ENCODE measurements around the gene NSMCE3. TPM values are rescaled to one million over a fixed set of nuclear protein-coding genes. Genes with fewer than 3 reads are reported as not detected.
A peak's percentile ranks its signal among the peaks of the same experiment; 100 is the strongest.

The NSMCE3 gene
- total RNA-seq, 1 donor from 2014 or later: 10.8 TPM

- intact Hi-C loops (cut with micrococcal nuclease): no loop called here
- H3K9me3 Mint-ChIP-seq: no peaks in the 10 kb centered on the region
- no peak overlapping the region for H3K27ac Mint-ChIP-seq
- no peak overlapping the region for H3K4me3 Mint-ChIP-seq
- H3K27me3 Mint-ChIP-seq (ENCODE audit: insufficient read depth): peaks cover 30% of the 10 kb centered on the region
- no peak for DNase-seq (ENCODE audit: low spot score)
- no peaks in the 10 kb centered on the region for H3K4me1 Mint-ChIP-seq (ENCODE audit: low read depth)
- H3K36me3 Mint-ChIP-seq (ENCODE audit: low read depth): no peaks in the 10 kb centered on the region
Measured at GRCh38 chr15:29285386-29285785, 15.8 kb upstream of the NSMCE3 start.

GRCh38 chr15:29283381-29283780 lies 13.8 kb upstream of the NSMCE3 start:
- H3K27me3 Mint-ChIP-seq (ENCODE audit: insufficient read depth): peaks cover 40% of the 10 kb centered on the region
- no peaks in the 10 kb centered on the region for H3K9me3 Mint-ChIP-seq
- DNase-seq (ENCODE audit: low spot score): no peak
- no peak overlapping the region for H3K27ac Mint-ChIP-seq
- intact Hi-C loops (cut with micrococcal nuclease): no loop called here
- no peaks in the 10 kb centered on the region for H3K4me1 Mint-ChIP-seq (ENCODE audit: low read depth)
- H3K36me3 Mint-ChIP-seq (ENCODE audit: low read depth): no peaks in the 10 kb centered on the region
- H3K4me3 Mint-ChIP-seq: no peak overlapping the region

- no peaks in the 10 kb centered on the region for H3K9me3 Mint-ChIP-seq
- no peak overlapping the region for H3K27ac Mint-ChIP-seq
- H3K27me3 Mint-ChIP-seq (ENCODE audit: insufficient read depth): peaks cover 38% of the 10 kb centered on the region
- no peak overlapping the region for H3K4me3 Mint-ChIP-seq
- no peaks in the 10 kb centered on the region for H3K4me1 Mint-ChIP-seq (ENCODE audit: low read depth)
- H3K36me3 Mint-ChIP-seq (ENCODE audit: low read depth): no peaks in the 10 kb centered on the region
- intact Hi-C loops (cut with micrococcal nuclease): no loop called here
- DNase-seq (ENCODE audit: low spot score): no peak
Measured at GRCh38 chr15:29280514-29280913, 10.9 kb upstream of the NSMCE3 start.

- Mint-ChIP-seq H3K27me3 (ENCODE audit: insufficient read depth) (peaks cover 29% of the 10 kb centered on the region), H3K4me3 (no peak overlapping the region), H3K36me3 (ENCODE audit: low read depth) (no peaks in the 10 kb centered on the region), H3K27ac (no peak overlapping the region), H3K9me3 (no peaks in the 10 kb centered on the region), H3K4me1 (ENCODE audit: low read depth) (no peaks in the 10 kb centered on the region)
- intact Hi-C loops (cut with micrococcal nuclease): no loop called here
- DNase-seq (ENCODE audit: low spot score): no peak
Measured at GRCh38 chr15:29278436-29279105, 8.9 kb upstream of the NSMCE3 start.

- no peaks in the 10 kb centered on the region for H3K4me1 Mint-ChIP-seq (ENCODE audit: low read depth)
- H3K27me3 Mint-ChIP-seq (ENCODE audit: insufficient read depth): peaks cover 30% of the 10 kb centered on the region
- no peaks in the 10 kb centered on the region for H3K9me3 Mint-ChIP-seq
- DNase-seq (ENCODE audit: low spot score): no peak
- H3K27ac Mint-ChIP-seq: no peak overlapping the region
- H3K36me3 Mint-ChIP-seq (ENCODE audit: low read depth): no peaks in the 10 kb centered on the region
- intact Hi-C loops (cut with micrococcal nuclease): no loop called here
- H3K4me3 Mint-ChIP-seq: no peak overlapping the region
Measured at GRCh38 chr15:29276366-29276765, 6.7 kb upstream of the NSMCE3 start.

GRCh38 chr15:29275855-29276254 lies 6.2 kb upstream of the NSMCE3 start:
- peaks cover 26% of the 10 kb centered on the region for H3K27me3 Mint-ChIP-seq (ENCODE audit: insufficient read depth)
- no peak overlapping the region for H3K4me3 Mint-ChIP-seq
- no peaks in the 10 kb centered on the region for H3K9me3 Mint-ChIP-seq
- intact Hi-C loops (cut with micrococcal nuclease): no loop called here
- H3K27ac Mint-ChIP-seq: no peak overlapping the region
- H3K4me1 Mint-ChIP-seq (ENCODE audit: low read depth): no peaks in the 10 kb centered on the region
- no peak for DNase-seq (ENCODE audit: low spot score)
- no peaks in the 10 kb centered on the region for H3K36me3 Mint-ChIP-seq (ENCODE audit: low read depth)

GRCh38 chr15:29274946-29275345 lies 5.3 kb upstream of the NSMCE3 start:
- DNase-seq (ENCODE audit: low spot score): no peak

GRCh38 chr15:29272219-29272618 lies 2.6 kb upstream of the NSMCE3 start:
- H3K4me1 Mint-ChIP-seq (ENCODE audit: low read depth): peaks cover 28% of the 10 kb centered on the region
- H3K27me3 Mint-ChIP-seq (ENCODE audit: insufficient read depth): peaks cover 13% of the 10 kb centered on the region
- H3K4me3 Mint-ChIP-seq: no peak overlapping the region
- intact Hi-C loops (cut with micrococcal nuclease): loop anchor here (5.0 kb wide), 1 partner anchor 225 kb away; no protein-coding TSS in a partner anchor
- H3K27ac Mint-ChIP-seq: no peak overlapping the region
- DNase-seq (ENCODE audit: low spot score): no peak
- H3K9me3 Mint-ChIP-seq: no peaks in the 10 kb centered on the region
- peaks cover 4% of the 10 kb centered on the region for H3K36me3 Mint-ChIP-seq (ENCODE audit: low read depth)

More at GRCh38 chr15:29274946-29275345, 5.3 kb upstream of the NSMCE3 start:
- no peaks in the 10 kb centered on the region for H3K9me3 Mint-ChIP-seq
- H3K27ac Mint-ChIP-seq: no peak overlapping the region
- no peaks in the 10 kb centered on the region for H3K36me3 Mint-ChIP-seq (ENCODE audit: low read depth)
- peaks cover 9% of the 10 kb centered on the region for H3K4me1 Mint-ChIP-seq (ENCODE audit: low read depth)
- intact Hi-C loops (cut with micrococcal nuclease): loop anchor here (5.0 kb wide), 1 partner anchor 228 kb away; no protein-coding TSS in a partner anchor
- peaks cover 19% of the 10 kb centered on the region for H3K27me3 Mint-ChIP-seq (ENCODE audit: insufficient read depth)
- no peak overlapping the region for H3K4me3 Mint-ChIP-seq

- Mint-ChIP-seq H3K36me3 (ENCODE audit: low read depth) (peaks cover 4% of the 10 kb centered on the region), H3K27ac (no peak overlapping the region), H3K9me3 (no peaks in the 10 kb centered on the region), H3K4me3 (peak overlapping the region; percentile 6), H3K4me1 (ENCODE audit: low read depth) (peaks cover 41% of the 10 kb centered on the region), H3K27me3 (ENCODE audit: insufficient read depth) (peaks cover 13% of the 10 kb centered on the region)
- no peak for DNase-seq (ENCODE audit: low spot score)
- intact Hi-C loops (cut with micrococcal nuclease): loop anchor here (5.0 kb wide), 1 partner anchor 224 kb away; no protein-coding TSS in a partner anchor
Measured at GRCh38 chr15:29270976-29271375, 1.4 kb upstream of the NSMCE3 start.

GRCh38 chr15:29270169-29270955 lies 740 bp upstream of the NSMCE3 start:
- H3K4me1 Mint-ChIP-seq (ENCODE audit: low read depth): peaks cover 46% of the 10 kb centered on the region
- DNase-seq (ENCODE audit: low spot score): peak; percentile 2
- H3K27ac Mint-ChIP-seq: peak overlapping the region; percentile 98
- no peaks in the 10 kb centered on the region for H3K9me3 Mint-ChIP-seq
- intact Hi-C loops (cut with micrococcal nuclease): loop anchor here (5.0 kb wide), 1 partner anchor 223 kb away; no protein-coding TSS in a partner anchor
- H3K4me3 Mint-ChIP-seq: peak overlapping the region; percentile 89
- H3K36me3 Mint-ChIP-seq (ENCODE audit: low read depth): peaks cover 4% of the 10 kb centered on the region
- H3K27me3 Mint-ChIP-seq (ENCODE audit: insufficient read depth): peaks cover 7% of the 10 kb centered on the region

GRCh38 chr15:29268706-29269484 lies 727 bp downstream of the NSMCE3 start:
- Mint-ChIP-seq H3K27me3 (ENCODE audit: insufficient read depth) (peaks cover 3% of the 10 kb centered on the region), H3K27ac (peak overlapping the region; percentile 99), H3K36me3 (ENCODE audit: low read depth) (peaks cover 4% of the 10 kb centered on the region), H3K4me3 (peak overlapping the region; percentile 99), H3K9me3 (no peaks in the 10 kb centered on the region), H3K4me1 (ENCODE audit: low read depth) (peaks cover 46% of the 10 kb centered on the region)
- peak; percentile 37 for DNase-seq (ENCODE audit: low spot score)
- intact Hi-C loops (cut with micrococcal nuclease): no loop called here

- no peaks in the 10 kb centered on the region for H3K27me3 Mint-ChIP-seq (ENCODE audit: insufficient read depth)
- no peak for DNase-seq (ENCODE audit: low spot score)
- peaks cover 46% of the 10 kb centered on the region for H3K4me1 Mint-ChIP-seq (ENCODE audit: low read depth)
- H3K27ac Mint-ChIP-seq: no peak overlapping the region
- H3K36me3 Mint-ChIP-seq (ENCODE audit: low read depth): peaks cover 4% of the 10 kb centered on the region
- intact Hi-C loops (cut with micrococcal nuclease): no loop called here
- H3K9me3 Mint-ChIP-seq: no peaks in the 10 kb centered on the region
- H3K4me3 Mint-ChIP-seq: no peak overlapping the region
Measured at GRCh38 chr15:29266052-29266582, 3.5 kb downstream of the NSMCE3 start.
